ENCODE data around the gene LCN2.
"Not testable (repeated sequence)": the region's sequence is repeated elsewhere in the genome, so short reads cannot be mapped to it uniquely, and the experiment has no call there.

Gene LCN2

DNA sequence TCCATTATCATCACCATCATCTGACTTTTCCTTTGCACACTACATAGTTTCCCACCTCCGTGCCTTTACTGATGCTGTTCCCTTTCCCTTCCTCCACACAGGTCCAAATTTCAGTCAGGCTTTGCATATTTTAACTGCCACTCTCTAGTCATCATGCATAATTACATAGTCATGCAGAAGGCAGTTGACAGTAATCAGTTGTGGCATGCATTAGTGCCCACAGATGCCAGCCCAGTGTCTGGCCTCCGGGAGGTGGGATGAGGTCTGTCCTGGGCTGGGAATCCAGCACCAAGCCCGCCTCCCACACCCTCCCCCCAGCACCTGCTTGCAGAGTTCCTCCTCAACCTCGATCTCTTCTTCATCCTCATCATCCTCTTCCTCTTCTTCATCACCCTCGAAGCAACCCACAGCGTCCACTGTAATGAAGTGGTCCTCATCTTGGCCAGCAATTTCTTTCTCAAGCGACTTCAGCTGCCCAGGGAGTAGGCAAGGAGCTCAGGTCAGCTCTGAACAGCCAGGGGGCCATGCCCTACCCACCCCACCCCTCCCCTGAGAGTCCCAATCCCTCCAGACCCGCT lies 19.6 kb downstream of the LCN2 start:
- DNase-seq (ENCODE audit: low read depth in 2 of 2): no peak

DNA sequence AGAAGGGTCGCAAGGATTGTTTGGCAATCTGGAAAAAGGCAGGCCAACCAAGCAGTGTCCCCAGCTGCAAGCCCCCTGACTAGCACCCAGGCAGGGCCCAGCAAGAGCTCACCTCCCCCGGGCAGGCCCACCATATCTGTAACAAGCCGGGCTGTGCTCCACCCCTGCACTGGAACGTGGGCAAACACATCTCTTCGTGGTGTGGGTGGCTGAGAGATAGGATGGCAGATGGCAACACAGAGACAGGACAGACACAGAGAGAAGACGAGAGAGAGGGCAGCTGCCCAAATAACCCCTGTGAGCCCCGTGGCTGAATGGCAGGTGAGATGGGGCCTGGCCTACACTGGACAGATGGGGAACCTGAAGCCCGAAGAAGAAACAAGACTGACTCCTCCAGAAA lies 20.2 kb downstream of the LCN2 start:
- DNase-seq (ENCODE audit: low read depth in 2 of 2): no peak

- no peak for DNase-seq (ENCODE audit: low read depth in 2 of 2)
Observed at GRCh38 chr9:128169925-128170324, 20.7 kb downstream of the LCN2 start.

DNA sequence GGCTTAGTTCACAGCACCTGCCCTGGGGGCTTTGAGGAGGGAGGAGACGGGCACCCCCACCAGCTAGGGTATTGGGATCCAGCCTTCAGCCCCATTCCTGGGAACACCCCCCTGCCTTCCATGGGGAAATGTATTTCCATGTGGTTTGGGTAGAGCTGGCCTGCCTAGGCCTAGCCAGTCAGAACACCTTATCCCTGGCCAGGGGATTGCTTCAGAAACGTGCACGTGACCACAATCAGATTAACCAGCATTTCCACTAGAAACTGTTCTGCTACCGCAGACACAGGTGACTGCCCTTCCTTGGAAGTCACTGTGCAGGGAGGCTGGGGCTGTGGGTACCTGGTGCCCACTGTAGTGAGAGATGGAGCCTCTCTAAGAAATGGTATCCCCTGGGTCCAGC lies 24.8 kb downstream of the LCN2 start:
- no peak for DNase-seq (ENCODE audit: low read depth in 2 of 2)

- no peak for DNase-seq (ENCODE audit: low read depth in 2 of 2)
Observed at GRCh38 chr9:128175102-128175563, 25.9 kb downstream of the LCN2 start.

DNA sequence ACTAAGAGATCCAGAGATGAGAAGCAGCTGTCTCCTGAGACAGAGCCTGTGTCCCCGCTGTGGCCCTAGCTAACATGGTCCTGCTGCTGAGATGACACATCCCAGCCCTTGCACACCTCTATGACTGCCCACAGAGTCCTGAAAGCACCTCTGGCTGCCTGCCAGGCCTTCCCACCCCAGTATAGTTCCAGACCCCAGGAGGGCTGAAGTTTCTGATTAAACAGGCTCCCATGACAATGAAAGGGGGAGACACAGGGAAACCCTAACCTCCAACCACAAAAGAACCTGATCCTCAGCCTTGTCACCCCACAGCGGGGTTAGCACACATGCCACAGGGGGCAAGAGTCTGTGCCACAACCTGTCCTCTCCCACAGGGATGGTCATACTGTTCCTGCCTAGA lies 26.5 kb downstream of the LCN2 start:
- no peak for DNase-seq (ENCODE audit: low read depth in 2 of 2)

- DNase-seq (ENCODE audit: low read depth in 2 of 2): no peak
Observed at GRCh38 chr9:128178806-128179431, 29.7 kb downstream of the LCN2 start.

DNA sequence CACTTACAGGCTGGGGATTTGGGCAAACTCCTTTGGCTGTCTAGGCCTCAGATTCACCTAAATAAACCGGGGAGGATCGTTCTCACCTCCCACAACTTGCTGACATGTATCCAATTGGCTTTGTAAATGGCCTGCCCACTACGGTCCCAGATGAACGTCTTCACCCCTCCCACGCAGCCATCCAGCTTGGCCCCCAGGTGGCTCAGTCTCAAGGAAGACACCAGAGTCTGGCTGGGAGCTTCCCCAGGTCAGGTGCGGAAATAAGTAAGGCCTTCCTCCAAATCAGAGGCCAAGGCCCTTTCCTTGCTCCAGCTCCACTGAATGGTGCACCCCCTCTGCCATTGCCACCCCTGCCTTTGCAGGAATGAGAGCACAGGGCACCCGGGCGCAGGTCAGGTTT lies 30.7 kb downstream of the LCN2 start:
- no peak for DNase-seq (ENCODE audit: low read depth in 2 of 2)

GRCh38 chr9:128180447-128180846 lies 31.2 kb downstream of the LCN2 start:
- no peak for DNase-seq (ENCODE audit: low read depth in 2 of 2)

DNA sequence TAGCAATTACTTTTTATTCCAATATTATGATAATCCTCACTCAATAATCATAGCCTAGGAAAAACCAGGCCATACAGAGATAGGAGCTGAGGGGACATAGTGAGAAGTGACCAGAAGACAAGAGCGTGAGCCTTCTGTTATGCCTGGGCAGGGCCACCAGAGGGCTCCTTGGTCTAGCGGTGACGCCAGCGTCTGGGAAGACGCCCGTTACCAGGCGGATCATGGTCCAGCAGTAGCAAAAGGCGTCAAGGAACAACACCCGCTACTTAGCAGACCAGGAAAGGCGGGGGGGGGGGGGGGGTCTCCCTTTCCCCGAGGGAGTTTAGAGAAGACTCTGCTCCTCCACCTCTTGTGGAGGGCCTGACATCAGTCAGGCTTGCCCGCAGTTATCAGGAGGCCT lies 32.2 kb downstream of the LCN2 start:
- not testable (repeated sequence) for DNase-seq (ENCODE audit: low read depth in 2 of 2)

- DNase-seq (ENCODE audit: low read depth in 2 of 2): no peak
Observed at GRCh38 chr9:128182893-128183588, 33.8 kb downstream of the LCN2 start.

DNA sequence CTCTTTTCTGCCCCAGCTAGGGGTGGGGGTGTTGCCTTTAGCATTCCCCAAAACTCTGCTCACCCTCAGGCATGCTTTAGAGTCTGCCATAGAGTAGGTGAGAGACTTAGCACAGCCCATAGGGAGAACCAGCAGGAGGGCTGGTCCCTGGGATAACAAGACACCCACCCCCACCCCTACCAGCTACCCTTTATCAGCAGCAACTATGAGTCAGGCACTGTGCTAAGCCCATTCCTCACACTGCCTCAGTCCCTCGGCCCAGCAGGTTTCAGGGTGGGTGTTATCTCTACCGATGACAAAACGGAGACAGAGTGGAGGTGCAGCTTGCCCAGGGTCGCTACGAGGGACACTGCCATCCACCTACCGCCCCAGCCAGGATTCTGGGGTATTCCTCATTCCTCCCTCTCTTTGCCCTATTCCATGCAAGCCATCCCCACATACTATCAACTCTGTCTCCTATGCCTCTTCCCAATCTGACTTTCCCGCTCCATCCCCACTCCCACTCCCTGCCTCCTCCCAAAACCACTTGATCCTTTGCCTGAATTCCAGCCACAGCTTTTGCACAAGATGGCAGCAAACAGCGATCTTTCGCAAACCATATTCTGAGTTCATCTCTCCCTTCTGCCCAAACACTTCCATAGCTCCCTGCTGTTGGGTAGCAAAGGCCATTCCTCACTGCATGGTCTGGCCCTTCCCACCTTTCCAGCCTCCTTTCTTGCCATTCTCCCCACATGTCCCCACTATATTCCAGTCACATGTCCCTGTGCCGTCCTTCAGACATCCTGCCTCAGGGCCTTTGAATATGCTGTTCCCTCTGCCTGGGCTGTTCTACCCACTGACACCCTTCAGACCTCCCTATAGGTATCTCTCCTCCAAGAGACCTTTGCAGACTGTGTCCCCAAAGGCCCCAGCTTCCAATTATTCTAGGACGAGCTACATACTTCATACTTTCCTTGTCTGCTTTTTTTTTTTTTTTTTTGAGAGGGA lies 37.0 kb downstream of the LCN2 start:
- DNase-seq (ENCODE audit: low read depth in 2 of 2): no peak

DNA sequence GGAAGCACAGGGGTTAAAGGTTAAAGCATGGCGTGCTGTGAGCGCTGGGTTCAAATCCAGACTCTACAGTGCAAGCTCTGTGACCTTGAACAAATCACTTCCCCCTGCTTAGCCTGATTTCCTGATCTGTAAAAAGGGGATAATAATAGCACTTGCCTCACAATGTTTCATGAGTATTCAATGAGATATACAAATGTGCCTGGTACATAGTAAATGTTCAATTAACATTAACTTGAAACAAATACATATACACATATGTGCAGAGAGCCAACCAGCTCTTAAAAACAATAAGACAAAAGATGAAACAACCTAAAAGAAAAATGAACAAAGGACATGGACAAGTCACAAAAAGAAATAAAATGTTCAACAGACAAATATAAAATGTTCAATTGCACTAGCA lies 38.1 kb downstream of the LCN2 start:
- DNase-seq (ENCODE audit: low read depth in 2 of 2): no peak

DNA sequence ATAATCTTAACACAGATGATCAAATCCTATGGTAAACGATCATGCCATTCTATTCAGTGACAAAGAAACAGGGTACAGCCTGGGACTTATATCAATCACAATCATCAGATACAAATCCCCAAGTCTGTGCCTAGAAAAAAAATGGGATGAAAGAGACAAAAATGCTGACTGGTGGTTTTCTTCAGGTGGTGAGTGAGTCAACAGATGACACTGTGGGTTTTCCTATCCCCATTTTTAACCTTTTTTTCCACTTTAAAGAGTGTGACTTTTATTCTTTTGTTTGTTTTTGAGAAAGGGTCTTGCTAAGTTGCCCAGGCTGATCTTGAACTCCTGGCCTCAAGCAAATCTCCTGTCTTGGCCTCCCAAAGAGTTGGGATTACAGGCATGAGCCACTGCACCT lies 39.0 kb downstream of the LCN2 start:
- no peak for DNase-seq (ENCODE audit: low read depth in 2 of 2)

- DNase-seq (ENCODE audit: low read depth in 2 of 2): no peak
Observed at GRCh38 chr9:128190013-128190412, 40.8 kb downstream of the LCN2 start.

DNA sequence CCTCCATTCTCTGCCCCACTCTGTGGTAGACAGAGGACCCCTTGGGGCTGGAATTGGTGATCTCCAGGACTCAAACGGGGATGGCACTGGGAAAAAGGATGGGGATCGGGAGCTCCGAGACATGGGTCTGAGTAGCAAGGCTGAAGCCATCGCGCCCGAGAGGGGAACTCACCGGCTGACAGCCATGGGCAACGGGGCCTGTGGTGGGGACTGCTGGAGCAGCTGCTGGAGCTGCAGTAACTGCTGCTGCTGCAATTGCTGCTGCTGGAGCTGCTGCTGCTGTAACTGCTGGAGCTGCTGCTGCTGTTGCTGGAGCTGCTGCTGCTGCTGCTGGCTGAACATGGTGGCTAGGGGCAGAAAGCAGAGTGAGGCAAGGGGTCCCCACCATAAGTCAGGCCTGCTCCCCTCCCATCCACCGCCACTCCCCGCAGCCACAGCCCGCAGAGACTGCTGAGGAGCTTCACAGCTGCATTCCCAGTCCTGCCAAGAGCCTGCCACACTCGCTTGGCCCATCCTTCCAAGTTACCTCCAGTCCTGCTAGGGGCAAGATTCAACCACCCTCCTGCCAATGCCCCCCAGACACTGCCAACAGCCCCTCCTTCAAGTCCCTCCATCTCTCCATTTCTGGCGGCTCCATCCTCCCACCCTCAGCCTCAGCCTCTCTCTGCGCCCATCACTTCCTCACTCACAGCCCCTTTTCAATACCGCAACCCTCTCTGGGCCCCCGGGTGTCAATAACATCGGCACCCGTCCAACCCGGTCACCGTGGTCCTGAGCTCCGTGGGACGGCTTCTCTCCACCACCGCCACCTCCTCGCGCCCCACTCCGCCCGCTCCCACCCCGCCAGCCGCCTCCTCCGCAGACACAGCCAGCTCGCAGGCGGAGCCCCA lies 41.5 kb downstream of the LCN2 start:
- DNase-seq (ENCODE audit: low read depth in 2 of 2): peak in 1 of 2 donors; percentile 14

DNA sequence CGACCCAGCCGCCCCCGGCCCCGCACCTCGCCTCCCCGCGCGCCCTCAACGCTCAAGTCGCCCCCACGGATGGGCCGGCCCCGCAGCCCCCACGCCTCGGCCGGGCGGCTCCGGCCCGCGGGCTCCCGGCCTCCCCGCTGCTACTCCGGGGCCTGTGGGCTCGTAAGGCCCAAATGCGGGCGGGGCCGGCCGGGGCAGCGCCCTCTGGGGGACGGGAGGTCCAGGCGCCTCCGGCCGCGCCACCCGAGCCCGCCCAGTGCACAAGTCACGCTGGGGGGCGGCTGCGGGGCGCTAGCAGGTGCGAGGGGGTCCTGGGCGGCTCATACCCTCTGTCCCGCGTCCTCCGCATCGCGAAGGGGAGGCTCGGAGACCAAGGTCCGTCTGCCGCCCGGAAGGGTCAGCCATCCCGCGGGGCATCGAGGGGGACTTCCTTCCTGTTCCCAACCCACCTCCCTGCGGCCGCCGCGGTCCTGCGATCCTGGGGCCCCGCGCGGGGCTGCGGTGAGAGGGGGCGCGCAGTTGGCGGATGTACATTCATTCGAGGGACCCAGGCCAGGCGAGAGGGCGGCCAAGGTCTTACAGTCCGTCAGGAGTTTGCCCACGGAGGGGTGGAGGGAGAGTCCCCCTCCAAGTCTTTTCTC lies 42.3 kb downstream of the LCN2 start, which contains the start of gene CIZ1:
Gene CIZ1, minus strand, starts transcription at position 167 of the 641 bp plus-strand sequence. CDS start 715 bp downstream, outside the sequence.
- peak; percentile 39 to 54 for DNase-seq (ENCODE audit: low read depth in 2 of 2)

- no peak for DNase-seq (ENCODE audit: low read depth in 2 of 2)
Observed at GRCh38 chr9:128192601-128193371, 43.5 kb downstream of the LCN2 start.

GRCh38 chr9:128193469-128194096 lies 44.3 kb downstream of the LCN2 start:
- no peak for DNase-seq (ENCODE audit: low read depth in 2 of 2)

Measured in activated CD8-positive, alpha-beta memory T cell treated with anti-CD3 and anti-CD28 coated beads for 4 hours (primary cell).